ENCODE results near the gene MYOM3. TPM values are rescaled to one million over a fixed set of nuclear protein-coding genes. Genes with fewer than 3 reads are reported as not detected.

MYOM3 gene
- total and polyA plus RNA-seq, 11 donors, result 76.7 to 379 (median 288) TPM

GRCh38 chr1:24098943-24099638 is 12.8 kb downstream of the MYOM3 start:
- DNase-seq, result peak in 1 of 5 donors; percentile 28
- no peak overlapping the region for H3K4me3 ChIP-seq
- intact Hi-C loops (cut with DNase I), result no loop called here
- peak overlapping the region in 10 of 12 donors; percentile 25 to 96 (median 84) for H3K27ac ChIP-seq
- no peaks in the 10 kb centered on the region for H3K9me3 ChIP-seq
- H3K36me3 ChIP-seq, result peaks cover 0 to 25% (median 4%) of the 10 kb centered on the region in 9 donors
- ATAC-seq, result no peak
- peaks cover 0 to 84% (median 36%) of the 10 kb centered on the region in 12 donors for H3K4me1 ChIP-seq
- no peaks in the 10 kb centered on the region for H3K27me3 ChIP-seq
- 36 to 50% (median 43%) methylated on average over 5 to 12 of the region's 12 CpGs for WGBS, 4 donors
- TF ChIP-seq, protein P1, sequence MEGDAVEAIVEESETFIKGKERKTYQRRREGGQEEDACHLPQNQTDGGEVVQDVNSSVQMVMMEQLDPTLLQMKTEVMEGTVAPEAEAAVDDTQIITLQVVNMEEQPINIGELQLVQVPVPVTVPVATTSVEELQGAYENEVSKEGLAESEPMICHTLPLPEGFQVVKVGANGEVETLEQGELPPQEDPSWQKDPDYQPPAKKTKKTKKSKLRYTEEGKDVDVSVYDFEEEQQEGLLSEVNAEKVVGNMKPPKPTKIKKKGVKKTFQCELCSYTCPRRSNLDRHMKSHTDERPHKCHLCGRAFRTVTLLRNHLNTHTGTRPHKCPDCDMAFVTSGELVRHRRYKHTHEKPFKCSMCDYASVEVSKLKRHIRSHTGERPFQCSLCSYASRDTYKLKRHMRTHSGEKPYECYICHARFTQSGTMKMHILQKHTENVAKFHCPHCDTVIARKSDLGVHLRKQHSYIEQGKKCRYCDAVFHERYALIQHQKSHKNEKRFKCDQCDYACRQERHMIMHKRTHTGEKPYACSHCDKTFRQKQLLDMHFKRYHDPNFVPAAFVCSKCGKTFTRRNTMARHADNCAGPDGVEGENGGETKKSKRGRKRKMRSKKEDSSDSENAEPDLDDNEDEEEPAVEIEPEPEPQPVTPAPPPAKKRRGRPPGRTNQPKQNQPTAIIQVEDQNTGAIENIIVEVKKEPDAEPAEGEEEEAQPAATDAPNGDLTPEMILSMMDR (IDR thresholded peaks at IDR 0.05), result no peak
- TF ChIP-seq POLR2A (IDR thresholded peaks at IDR 0.05), result no peak

GRCh38 chr1:24098102-24098501 is 13.8 kb downstream of the MYOM3 start:
- Histone ChIP-seq H3K27ac (peak overlapping the region in 9 of 12 donors; percentile 49 to 96 (median 86)), H3K4me1 (peaks cover 0 to 74% (median 29%) of the 10 kb centered on the region in 12 donors), H3K36me3 (peaks cover 0 to 29% (median 4%) of the 10 kb centered on the region in 9 donors), H3K9me3 (no peaks in the 10 kb centered on the region), H3K27me3 (no peaks in the 10 kb centered on the region), H3K4me3 (no peak overlapping the region)
- ATAC-seq, result no peak
- 83 to 86% (median 85%) methylated on average over 4 to 5 of the region's 5 CpGs for WGBS, 4 donors
- DNase-seq, result no peak
- intact Hi-C loops (cut with DNase I), result no loop called here
- TF ChIP-seq, protein P1 (IDR thresholded peaks at IDR 0.05), result no peak
- no peak for TF ChIP-seq POLR2A (IDR thresholded peaks at IDR 0.05)

GRCh38 chr1:24097663-24098062 is 14.3 kb downstream of the MYOM3 start:
- Histone ChIP-seq H3K36me3 (peaks cover 0 to 30% (median 4%) of the 10 kb centered on the region in 9 donors), H3K4me1 (peaks cover 0 to 71% (median 28%) of the 10 kb centered on the region in 12 donors), H3K27me3 (no peaks in the 10 kb centered on the region), H3K27ac (peak overlapping the region in 10 of 12 donors; percentile 23 to 96 (median 87)), H3K9me3 (no peaks in the 10 kb centered on the region), H3K4me3 (no peak overlapping the region)
- TF ChIP-seq, protein P1 (IDR thresholded peaks at IDR 0.05), result no peak
- TF ChIP-seq POLR2A (IDR thresholded peaks at IDR 0.05), result no peak
- DNase-seq (peak in 1 of 5 donors; percentile 42), ATAC-seq (no peak)
- intact Hi-C loops (cut with DNase I), result no loop called here
- WGBS, 4 donors, result 81 to 90% (median 85%) methylated on average over 3 to 11 of the region's 11 CpGs

GRCh38 chr1:24096739-24097103 is 15.2 kb downstream of the MYOM3 start:
- Histone ChIP-seq H3K27me3 (no peaks in the 10 kb centered on the region), H3K27ac (peak overlapping the region in 11 of 12 donors; percentile 49 to 96 (median 86)), H3K4me1 (peaks cover 0 to 70% (median 21%) of the 10 kb centered on the region in 12 donors), H3K36me3 (peaks cover 0 to 40% (median 4%) of the 10 kb centered on the region in 9 donors), H3K9me3 (no peaks in the 10 kb centered on the region), H3K4me3 (no peak overlapping the region)
- intact Hi-C loops (cut with DNase I), result no loop called here
- ATAC-seq (no peak), DNase-seq (no peak)
- TF ChIP-seq, protein P1 (IDR thresholded peaks at IDR 0.05), result no peak
- TF ChIP-seq POLR2A (IDR thresholded peaks at IDR 0.05), result no peak
- 56 to 71% (median 60%) methylated on average over 5 of the region's 5 CpGs for WGBS, 4 donors

All from heart left ventricle (tissue), 16 donors.